ENCODE results near the gene ADGRD2.

DNA sequence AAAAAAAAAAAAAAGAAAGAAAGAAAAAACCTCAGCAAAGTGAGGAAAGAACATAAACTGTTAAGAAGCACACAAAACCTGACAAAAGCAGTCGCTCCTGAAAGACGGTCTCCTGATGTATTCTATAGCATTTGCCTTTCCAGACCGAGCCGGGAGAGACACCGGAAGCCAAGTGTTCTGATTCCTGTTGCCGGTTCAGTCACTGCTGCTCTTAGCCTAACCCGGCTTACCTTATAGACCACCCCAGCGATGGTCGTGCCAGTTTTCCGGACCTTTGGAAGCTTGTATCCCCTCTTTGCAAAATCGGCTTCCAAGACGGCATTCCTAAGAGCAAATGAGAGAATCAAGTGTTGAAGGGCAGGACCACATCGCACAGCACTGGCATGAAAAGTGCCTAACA, 35.6 kb upstream of the ADGRD2 start:
- TF ChIP-seq, protein P1, sequence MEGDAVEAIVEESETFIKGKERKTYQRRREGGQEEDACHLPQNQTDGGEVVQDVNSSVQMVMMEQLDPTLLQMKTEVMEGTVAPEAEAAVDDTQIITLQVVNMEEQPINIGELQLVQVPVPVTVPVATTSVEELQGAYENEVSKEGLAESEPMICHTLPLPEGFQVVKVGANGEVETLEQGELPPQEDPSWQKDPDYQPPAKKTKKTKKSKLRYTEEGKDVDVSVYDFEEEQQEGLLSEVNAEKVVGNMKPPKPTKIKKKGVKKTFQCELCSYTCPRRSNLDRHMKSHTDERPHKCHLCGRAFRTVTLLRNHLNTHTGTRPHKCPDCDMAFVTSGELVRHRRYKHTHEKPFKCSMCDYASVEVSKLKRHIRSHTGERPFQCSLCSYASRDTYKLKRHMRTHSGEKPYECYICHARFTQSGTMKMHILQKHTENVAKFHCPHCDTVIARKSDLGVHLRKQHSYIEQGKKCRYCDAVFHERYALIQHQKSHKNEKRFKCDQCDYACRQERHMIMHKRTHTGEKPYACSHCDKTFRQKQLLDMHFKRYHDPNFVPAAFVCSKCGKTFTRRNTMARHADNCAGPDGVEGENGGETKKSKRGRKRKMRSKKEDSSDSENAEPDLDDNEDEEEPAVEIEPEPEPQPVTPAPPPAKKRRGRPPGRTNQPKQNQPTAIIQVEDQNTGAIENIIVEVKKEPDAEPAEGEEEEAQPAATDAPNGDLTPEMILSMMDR (IDR thresholded peaks at IDR 0.05), result no peak
- TF ChIP-seq POLR2A (IDR thresholded peaks at IDR 0.05), result no peak

Data from breast epithelium (tissue), 3 donors.